Spinal cord (tissue), 10 donors: Measurements from ENCODE around the gene TBC1D12. TPM values are rescaled to one million over a fixed set of nuclear protein-coding genes. Genes with fewer than 3 reads are reported as not detected.

ENCODE experiments used
- DNase-seq, 6 donors: peaks; one replicate each; pipeline versions ENCODE4 v3.0.0 to v3.0.0-alpha.2; 2013 to 2015; ENCODE audit warnings: low spot score in 6 of 6, low read depth in 4 of 6
- H3K27ac ChIP-seq: one replicate; pipeline ENCODE4 v1.5.1; 2013; ENCODE audit warnings: low read depth, low read length, control low read depth
- H3K27me3 ChIP-seq: one replicate; pipeline ENCODE4 v1.6.1; 2013; ENCODE audit warnings: low read length; ENCODE audit not compliant: control insufficient read depth, insufficient read depth
- H3K36me3 ChIP-seq: one replicate; pipeline ENCODE4 v1.6.1; 2013; ENCODE audit warnings: low read length; ENCODE audit not compliant: control insufficient read depth, insufficient read depth
- H3K4me1 ChIP-seq: one replicate; pipeline ENCODE4 v1.6.1; 2013; ENCODE audit warnings: low read length; ENCODE audit not compliant: control insufficient read depth, insufficient read depth
- H3K4me3 ChIP-seq: one replicate; pipeline ENCODE4 v1.5.1; 2013; ENCODE audit warnings: low read depth, low read length, control low read depth
- H3K9me3 ChIP-seq: one replicate; pipeline ENCODE4 v1.6.1; 2013; ENCODE audit warnings: low read length; ENCODE audit not compliant: control insufficient read depth, insufficient read depth
- WGBS: methylation state at CpG from one replicate; pipeline ENCODE4 v1.1.5; 2013; ENCODE audit warnings: missing lambda C conversion rate; ENCODE audit not compliant: insufficient coverage; 5-methylcytosine and 5-hydroxymethylcytosine counted together
- polyA plus RNA-seq, 2 donors: library from polyadenylated mRNA; unstranded; fragments of 120-200 nt; gene quantifications; one replicate each; pipeline ENCODE4 v1.2.1, GENCODE V29; 2013; ENCODE audit not compliant: insufficient read length in 2 of 2
- total RNA-seq, 2 donors: library from RNA; depleted of rRNA in 1 of 2; stranded (reverse); fragments of 120-200 nt in 1 of 2; fragments of >200 nt in 1 of 2; gene quantifications; one replicate each; pipeline versions ENCODE4 v1.2.3 to v1.2.4, GENCODE V29; 2013 to 2014
- donor health status: healthy.

The TBC1D12 gene
- total and polyA plus RNA-seq, 4 donors = 22.5 to 65.6 (median 37.7) TPM

DNA sequence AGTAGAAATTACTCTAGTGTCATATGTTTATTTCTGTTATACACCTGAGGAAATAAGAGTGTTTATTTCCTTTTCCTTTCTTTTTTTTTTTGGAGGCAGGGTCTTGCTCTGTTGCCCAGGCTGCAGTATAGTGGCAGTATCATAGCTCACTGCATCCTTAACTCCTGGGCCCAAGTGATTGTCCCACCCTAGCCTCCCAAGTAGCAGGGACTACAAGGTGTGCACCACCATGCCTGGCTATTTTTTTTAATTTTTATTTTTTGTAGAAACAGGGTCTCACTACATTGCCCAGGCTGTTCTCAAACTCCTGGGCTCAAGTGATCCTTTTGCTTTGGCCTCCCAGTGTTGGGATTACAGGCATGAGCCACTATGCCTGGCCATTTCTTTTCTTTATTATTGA lies 37.8 kb downstream of the TBC1D12 start:
- Histone ChIP-seq H3K4me3 (no peak overlapping the region), H3K27me3 (no peaks in the 10 kb centered on the region), H3K9me3 (peaks cover 6% of the 10 kb centered on the region), H3K4me1 (no peaks in the 10 kb centered on the region), H3K27ac (no peak overlapping the region), H3K36me3 (no peaks in the 10 kb centered on the region)
- no peak for DNase-seq

DNA sequence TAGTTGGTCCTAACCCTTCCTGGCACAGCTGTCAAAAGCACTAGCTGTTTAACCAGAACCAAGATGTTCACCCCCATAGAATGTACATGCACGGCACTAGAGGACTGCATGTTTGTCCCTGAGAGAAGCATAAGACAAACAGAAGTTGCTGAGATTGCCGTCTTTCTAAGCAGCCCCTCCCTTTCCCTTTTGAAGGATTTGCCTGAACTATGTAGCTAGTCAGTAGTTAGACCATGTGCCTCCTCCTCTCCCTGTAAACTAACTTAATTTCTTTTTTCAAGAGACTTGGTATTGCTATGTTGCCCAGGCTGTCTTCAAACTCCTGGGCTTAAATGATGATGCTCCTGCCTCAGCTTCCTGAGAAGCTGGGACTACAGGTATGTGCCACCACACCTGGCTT lies 40.7 kb downstream of the TBC1D12 start:
- DNase-seq = no peak
- H3K27ac ChIP-seq = no peak overlapping the region
- H3K4me3 ChIP-seq = no peak overlapping the region
- H3K4me1 ChIP-seq = no peaks in the 10 kb centered on the region
- no peaks in the 10 kb centered on the region for H3K9me3 ChIP-seq
- no peaks in the 10 kb centered on the region for H3K27me3 ChIP-seq
- H3K36me3 ChIP-seq = no peaks in the 10 kb centered on the region
- WGBS = 40% methylated on average over 1 of the region's 2 CpGs

DNA sequence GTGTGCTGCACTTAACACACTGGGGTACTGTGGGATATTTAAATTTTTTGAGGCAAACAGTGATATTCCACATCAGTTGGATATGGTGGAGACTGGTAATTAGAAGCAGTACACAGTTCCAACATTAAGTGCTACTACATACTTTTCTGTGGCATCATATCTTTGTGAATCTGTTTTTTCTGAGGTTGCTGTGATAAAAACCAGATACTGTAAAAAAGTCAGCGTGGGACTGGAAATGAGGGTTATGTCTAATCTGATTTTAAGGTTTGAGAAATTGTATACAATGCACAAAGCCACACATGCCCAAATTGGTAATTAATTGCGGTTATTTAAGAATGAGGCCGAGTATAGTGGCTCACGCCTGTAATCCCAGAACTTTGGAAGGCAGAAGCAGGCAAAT lies 41.2 kb downstream of the TBC1D12 start:
- H3K9me3 ChIP-seq = no peaks in the 10 kb centered on the region
- H3K27ac ChIP-seq = no peak overlapping the region
- 100% methylated on average over 1 of the region's 4 CpGs for WGBS

DNA sequence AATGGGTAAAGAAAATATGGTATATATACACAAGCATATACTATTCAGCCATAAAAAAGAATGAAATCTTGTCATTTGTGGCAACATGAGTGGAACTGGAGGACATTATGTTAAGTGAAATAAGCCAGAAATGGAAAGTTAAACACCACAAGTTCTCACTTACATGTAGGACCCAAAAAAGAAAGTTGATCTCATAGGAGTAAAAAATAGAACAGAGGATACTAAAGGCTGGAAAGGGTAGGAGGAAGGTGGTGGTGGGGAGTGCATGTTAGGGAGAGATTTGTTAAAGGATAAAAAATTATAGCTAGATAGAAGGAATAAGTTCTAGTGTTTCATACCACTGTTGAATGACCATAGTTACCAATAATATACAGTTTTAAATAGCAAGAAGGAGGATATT lies 48.4 kb downstream of the TBC1D12 start:
- DNase-seq = no peak
- no peak overlapping the region for H3K4me3 ChIP-seq
- no peaks in the 10 kb centered on the region for H3K4me1 ChIP-seq
- peaks cover 5% of the 10 kb centered on the region for H3K9me3 ChIP-seq
- no peaks in the 10 kb centered on the region for H3K36me3 ChIP-seq
- H3K27ac ChIP-seq = no peak overlapping the region
- no peaks in the 10 kb centered on the region for H3K27me3 ChIP-seq

More for the DNA sequence above, 41.2 kb downstream of the TBC1D12 start:
- Histone ChIP-seq H3K36me3 (no peaks in the 10 kb centered on the region), H3K4me3 (no peak overlapping the region), H3K27me3 (no peaks in the 10 kb centered on the region), H3K4me1 (no peaks in the 10 kb centered on the region)
- DNase-seq = no peak

DNA sequence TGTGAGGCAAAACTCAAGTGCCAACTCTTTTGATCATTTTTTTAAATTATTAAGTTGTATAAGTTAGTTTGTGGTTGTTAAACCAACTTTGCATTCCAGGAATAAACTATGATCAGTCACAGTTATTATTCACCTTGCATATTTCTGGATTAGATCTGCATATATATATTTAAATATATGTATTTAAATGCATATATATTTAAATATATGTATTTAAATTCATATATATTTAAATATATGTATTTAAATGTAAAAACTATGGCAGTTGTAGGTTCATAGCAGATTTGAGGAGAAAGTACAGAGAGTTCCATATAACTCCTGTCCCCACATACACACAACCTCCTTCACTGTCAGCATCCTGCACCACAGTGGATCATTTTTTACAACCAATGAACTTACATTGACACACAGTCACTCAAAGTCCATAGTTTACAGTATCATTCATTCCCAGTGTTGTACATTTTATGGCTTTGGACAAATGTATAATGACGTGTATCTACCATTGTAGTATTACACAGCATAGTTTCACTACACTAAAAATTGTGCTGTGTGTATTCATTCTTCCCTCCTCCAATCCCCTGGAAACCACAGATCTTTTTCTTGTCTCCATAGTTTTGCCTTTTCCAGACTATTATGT lies 49.7 kb downstream of the TBC1D12 start:
- Histone ChIP-seq H3K36me3 (no peaks in the 10 kb centered on the region), H3K27me3 (no peaks in the 10 kb centered on the region), H3K9me3 (peaks cover 7% of the 10 kb centered on the region), H3K27ac (no peak overlapping the region), H3K4me3 (no peak overlapping the region), H3K4me1 (no peaks in the 10 kb centered on the region)
- no peak for DNase-seq
- no CpG with 5 or more reads among the region's 1 CpG for WGBS

DNA sequence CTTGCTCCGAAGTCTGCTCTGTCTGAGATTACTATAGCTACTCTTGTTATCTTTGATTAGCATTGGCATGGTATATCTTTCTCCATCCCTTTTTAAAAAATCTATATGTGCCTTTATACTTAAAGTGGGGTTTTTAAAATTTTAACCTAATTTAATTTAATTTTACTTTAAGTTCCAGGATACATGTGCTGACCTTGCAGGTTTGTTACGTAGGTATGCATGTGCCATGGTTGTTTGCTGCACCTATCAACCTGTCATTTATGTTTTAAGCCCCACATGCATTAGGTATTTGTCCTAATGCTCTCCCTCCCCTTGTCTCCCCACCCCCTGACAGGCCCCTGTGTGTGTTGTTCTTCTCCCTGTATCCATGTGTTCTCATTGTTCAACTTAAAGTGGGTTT lies 54.6 kb downstream of the TBC1D12 start:
- WGBS = no CpG with 5 or more reads among the region's 2 CpGs
- H3K9me3 ChIP-seq = peaks cover 13% of the 10 kb centered on the region
- H3K27ac ChIP-seq = no peak overlapping the region
- no peak for DNase-seq
- no peak overlapping the region for H3K4me3 ChIP-seq
- no peaks in the 10 kb centered on the region for H3K4me1 ChIP-seq
- H3K27me3 ChIP-seq = no peaks in the 10 kb centered on the region
- H3K36me3 ChIP-seq = peaks cover 8% of the 10 kb centered on the region

DNA sequence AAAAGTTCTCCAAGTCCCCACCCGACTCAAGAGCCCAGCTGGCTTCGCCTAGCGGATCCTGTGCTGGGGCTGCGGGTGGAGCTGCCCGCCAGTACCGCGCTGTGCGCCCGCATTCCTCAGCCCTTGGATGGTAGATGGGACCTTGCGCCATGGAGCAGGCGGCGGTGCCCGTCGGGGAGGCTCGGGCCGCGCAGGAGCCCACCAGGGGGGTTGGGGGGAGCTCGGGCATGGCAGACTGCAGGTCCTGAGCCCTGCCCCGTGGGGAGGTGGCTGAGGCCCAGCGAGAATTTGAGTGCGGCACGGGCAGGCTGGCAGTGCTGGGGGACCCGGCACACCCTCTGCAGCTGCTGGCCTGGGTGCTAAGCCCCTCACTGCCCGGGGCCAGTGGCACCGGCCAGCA lies 57.0 kb downstream of the TBC1D12 start:
- no peak for DNase-seq
- Histone ChIP-seq H3K27me3 (no peaks in the 10 kb centered on the region), H3K4me3 (no peak overlapping the region), H3K9me3 (peaks cover 14% of the 10 kb centered on the region), H3K27ac (no peak overlapping the region), H3K36me3 (peaks cover 8% of the 10 kb centered on the region), H3K4me1 (no peaks in the 10 kb centered on the region)
- 98% methylated on average over 25 of the region's 25 CpGs for WGBS

DNA sequence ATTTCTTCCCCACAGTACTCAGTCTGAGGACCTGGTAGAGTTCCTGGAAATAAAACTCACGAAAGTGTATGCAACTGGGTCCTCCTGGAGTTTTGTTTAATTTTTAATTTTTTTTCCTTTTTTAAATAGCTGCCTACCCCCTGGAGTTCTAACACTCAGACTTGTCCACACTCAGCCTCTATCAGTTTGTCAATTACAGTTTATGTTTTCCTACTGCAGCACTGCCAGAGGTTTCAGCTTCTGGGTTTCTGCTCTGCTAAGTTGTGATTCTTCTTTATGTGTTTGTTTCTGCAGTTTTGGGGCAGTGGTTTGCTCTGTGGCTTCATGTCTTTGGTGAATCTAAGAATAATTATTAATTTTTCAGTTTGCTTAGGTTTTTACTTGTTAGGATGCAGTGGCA lies 59.2 kb downstream of the TBC1D12 start:
- no peaks in the 10 kb centered on the region for H3K27me3 ChIP-seq
- H3K4me3 ChIP-seq = no peak overlapping the region
- peaks cover 8% of the 10 kb centered on the region for H3K36me3 ChIP-seq
- WGBS = no CpG with 5 or more reads among the region's 1 CpG
- no peaks in the 10 kb centered on the region for H3K4me1 ChIP-seq
- no peak overlapping the region for H3K27ac ChIP-seq
- H3K9me3 ChIP-seq = peaks cover 7% of the 10 kb centered on the region
- no peak for DNase-seq

DNA sequence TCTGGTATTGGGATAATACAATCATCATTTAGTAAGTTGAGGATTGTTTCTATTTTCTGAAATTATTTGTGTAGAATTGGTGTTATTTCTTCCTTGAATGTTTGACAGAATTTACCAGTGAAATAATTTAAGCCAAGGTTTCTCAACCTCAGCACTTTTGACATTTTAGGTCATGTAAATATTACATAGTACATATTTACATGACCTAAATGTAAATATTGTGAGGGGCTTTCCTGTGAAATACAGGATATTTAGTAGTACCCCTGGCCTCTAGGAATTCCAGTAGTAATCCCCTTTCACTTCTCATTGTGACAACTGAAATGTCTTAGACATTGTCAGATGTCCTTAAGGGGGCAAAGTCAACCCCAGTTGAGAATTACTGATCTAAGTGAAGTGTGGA lies 59.8 kb downstream of the TBC1D12 start:
- Histone ChIP-seq H3K36me3 (peaks cover 8% of the 10 kb centered on the region), H3K9me3 (peaks cover 7% of the 10 kb centered on the region), H3K4me1 (no peaks in the 10 kb centered on the region), H3K27me3 (no peaks in the 10 kb centered on the region), H3K4me3 (no peak overlapping the region), H3K27ac (no peak overlapping the region)
- DNase-seq = no peak

DNA sequence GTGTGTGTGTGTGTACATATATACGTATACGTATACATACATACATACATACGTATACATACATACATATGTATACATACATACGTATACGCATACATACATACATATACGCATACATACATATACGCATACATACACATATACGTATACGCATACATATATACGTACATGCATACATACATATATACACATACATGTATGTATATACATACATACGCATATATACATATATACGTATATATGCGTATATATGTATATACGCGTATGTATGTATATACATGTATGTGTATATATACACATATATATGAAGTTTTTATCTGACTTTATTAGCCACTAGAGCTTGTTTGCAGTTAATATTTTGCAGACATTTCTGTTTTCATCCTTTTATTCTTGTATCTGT lies 63.3 kb downstream of the TBC1D12 start:
- Histone ChIP-seq H3K36me3 (no peaks in the 10 kb centered on the region), H3K9me3 (peaks cover 5% of the 10 kb centered on the region), H3K27ac (no peak overlapping the region), H3K4me1 (no peaks in the 10 kb centered on the region), H3K4me3 (no peak overlapping the region), H3K27me3 (no peaks in the 10 kb centered on the region)
- DNase-seq = no peak
- no CpG with 5 or more reads among the region's 15 CpGs for WGBS
